ENCODE results near the gene CAT. TPM values are rescaled to one million over a fixed set of nuclear protein-coding genes. Genes with fewer than 3 reads are reported as not detected.
A peak's percentile ranks its signal among the peaks of the same experiment; 100 is the strongest.

Gene CAT
- polyA plus RNA-seq, 3 donors, result 153 to 208 (median 174) TPM

DNA sequence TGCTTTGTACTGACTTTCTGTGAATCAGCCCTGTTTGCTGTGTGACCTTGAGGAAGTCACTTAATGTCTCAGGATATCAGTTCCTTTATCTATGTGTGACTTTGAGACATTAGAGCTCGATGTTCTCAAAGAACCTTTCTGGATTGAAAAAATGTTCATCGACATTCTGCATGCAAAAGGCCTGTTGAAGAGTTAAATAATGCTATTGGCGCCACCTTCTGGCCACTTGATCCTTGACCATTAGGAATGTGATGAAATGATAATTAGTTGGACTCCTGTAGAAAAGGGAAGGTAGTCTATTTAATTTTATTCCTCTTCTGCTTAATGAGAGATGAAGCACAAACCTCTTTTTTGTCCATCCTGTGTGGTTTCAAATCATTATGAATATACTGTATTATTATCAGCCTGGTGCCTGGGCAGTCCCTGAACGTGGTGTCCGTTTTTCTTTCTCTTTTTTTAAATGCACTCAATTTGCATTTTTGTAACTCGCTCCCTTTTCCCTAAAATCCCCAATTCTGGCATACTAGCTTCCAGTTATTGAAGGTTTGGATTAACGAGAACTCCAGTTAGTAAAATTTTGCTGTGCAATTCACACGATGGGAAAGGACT lies 54.2 kb downstream of the CAT start:
- peak; percentile 73 for DNase-seq

DNA sequence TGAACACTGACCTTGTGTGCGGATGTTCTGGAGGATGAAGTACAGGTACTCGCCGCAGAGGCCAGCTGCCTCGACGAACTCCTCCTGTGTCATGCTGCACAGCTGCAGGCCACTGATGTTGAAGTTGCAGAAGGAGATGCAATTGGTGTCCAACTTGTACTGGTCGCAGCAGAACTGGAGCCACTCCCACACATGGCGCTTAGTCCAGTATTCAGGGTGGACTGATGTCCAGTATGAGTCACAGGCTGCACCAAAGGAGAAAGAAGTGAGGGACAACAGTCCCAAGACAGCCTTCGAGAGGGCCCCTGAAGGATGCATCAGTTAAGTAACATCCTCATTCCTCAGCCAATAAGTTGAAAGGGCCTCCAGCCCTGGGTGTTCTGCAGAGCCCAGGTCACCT lies 54.7 kb downstream of the CAT start:
- DNase-seq, result no peak

DNA sequence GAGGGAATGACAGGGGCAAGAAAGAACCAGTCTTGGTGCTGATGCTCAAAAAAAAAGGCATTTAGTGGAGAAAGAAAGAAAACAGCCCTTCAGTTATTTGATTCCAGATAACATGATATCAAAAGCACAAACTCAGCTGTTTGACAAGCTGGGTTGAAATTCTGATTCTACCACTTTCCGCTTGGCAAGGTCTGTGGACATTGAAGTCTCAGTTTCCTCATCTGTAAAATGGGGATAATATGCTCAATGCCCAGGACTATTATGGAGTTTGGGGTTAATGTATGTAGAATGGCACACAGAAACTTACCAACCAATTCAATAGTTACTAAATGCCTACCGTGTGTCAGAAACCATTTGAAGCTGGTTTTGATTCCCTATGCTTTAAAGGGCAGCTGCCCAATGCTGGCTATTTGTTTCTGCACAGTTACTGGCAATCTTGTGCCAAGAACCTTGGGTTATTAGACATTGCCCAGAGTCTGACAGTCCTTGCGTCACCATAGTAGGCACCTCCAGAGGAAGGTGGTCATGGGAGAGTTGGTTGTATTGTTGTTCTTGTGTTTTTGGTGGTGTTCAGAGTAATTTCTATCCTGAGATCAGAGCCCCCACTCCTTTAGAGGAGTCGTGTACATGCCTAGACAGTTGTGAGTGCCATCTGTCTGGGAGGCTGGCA lies 55.3 kb downstream of the CAT start:
- DNase-seq, result no peak

DNA sequence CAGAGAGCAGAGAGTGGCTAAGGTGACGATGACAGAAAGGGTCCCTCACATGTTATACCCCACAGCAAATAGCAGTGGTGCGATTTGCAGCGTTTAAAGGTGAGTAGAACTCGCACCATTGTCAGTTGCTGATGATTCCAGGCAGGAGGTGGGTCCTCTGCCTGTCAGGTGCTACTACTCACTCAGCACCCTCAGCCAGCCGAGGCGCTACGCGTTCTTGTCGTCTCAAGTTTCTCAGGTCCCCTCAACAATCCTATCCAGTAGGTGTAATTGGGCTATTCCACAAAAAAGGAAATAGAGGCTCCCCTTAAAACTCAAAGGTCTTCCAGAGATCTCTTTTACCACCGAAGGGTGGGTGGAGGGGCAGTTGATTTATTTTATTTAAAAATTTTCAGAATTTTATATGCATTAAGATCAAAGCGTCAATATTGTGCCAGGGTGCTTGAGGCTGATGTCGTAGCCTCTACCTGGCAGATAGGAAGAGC lies 56.5 kb downstream of the CAT start:
- DNase-seq, result no peak

DNA sequence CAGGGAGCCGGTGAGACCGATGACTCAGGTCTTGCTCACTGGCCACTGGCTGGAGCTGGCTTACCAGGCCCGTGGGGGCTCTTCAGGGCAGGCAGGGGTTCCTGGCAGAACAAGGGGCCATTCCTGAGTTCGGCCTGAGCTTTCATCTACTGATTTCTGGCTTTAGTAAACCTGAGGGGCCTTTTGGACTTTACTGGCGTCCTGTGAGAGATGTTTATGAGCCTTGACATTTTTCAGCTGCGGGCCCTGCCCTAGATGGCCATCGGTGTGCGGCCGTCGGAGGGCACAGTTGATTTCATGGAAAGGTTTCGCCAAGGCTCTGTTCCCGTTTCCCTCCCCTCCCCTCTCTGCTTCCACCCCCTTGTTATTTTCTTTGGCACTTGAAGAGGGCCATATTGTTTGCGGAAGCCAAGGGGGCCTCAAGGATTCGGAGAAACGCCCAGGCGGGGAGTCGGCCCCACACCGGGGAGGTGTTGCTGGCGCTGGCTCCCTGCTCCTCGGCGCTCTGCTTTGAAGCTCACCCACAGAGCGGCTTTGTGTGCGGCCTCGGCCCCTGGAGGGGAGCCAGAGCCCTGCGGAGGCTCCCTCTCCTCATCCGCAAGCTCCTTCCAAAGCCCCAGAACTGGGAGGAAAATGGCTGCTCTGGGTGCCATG lies 57.1 kb downstream of the CAT start:
- DNase-seq, result no peak

DNA sequence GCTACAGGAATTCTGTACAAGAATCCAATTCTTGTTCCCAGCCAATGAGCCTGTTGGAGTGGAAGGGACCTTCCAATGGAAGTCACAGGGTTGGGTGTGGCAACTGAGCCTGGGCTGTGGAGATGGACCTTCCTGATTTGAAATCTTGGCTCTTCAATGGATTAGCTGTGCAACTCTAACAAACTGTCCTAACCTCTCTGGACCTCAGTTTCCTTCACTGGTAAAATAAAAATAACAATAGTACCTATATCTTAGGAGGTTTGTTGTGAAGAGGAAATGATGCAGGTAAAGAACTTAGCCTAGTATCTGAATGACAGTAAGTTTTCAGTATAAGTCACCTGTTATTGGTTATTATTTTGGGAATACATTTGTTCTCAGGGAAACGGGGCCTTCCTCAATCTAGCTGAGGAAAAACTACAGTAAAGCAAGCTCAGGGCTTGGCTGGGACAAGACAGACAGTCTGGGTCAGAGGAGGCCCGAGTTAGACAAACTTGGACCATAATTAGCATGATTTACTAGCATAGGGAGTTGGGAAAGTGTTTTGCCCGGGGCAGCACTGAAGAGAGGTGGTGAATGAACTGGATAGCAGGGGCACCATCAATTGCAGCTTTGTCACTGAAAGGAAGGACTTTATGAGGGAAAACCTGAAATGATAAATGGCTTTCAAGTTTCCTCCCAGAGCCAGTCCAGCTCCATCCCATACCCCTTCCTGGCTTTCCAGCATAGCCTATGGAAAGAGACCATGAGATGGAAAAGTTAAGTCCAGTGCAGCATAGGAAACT lies 61.2 kb downstream of the CAT start:
- DNase-seq, result peak; percentile 49

DNA sequence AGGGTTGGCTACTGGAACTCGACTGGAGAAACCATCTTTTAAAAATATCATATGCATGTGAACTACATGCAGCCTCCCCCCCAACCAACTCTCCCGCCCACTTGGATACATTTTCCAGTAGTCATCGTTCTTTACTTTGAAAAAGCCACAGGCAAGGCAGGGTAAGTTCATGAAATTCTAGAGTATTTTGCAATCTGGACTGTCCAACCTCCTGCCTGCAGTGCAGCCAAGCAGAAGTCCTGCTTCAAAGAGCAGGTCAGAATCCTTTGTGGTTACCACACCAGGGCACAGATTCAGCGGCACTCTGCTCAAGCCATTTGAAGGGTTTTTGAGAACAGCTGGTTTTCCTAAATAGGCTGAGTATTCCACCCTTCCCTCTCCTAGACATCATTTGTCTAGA lies 62.8 kb downstream of the CAT start:
- DNase-seq, result no peak

DNA sequence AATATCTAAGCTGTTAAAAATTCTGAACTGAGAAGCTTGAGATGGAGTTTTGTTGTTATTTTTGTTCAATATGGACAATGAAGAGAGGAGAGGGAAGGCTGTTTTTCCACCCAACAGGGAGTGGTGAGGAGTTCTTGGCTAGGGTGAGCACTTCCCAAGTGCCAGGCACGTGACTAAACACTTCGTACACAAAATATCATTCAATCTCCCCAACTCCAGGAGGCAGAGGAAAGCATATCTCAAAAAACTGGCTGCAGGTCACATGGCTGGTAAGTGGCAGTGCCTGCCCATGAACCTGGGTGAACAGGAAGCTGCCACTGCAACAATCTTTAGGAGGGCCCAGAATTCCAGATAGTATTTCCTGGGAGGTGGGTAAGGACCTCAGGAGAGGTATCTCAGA lies 63.2 kb downstream of the CAT start:
- DNase-seq, result no peak

DNA sequence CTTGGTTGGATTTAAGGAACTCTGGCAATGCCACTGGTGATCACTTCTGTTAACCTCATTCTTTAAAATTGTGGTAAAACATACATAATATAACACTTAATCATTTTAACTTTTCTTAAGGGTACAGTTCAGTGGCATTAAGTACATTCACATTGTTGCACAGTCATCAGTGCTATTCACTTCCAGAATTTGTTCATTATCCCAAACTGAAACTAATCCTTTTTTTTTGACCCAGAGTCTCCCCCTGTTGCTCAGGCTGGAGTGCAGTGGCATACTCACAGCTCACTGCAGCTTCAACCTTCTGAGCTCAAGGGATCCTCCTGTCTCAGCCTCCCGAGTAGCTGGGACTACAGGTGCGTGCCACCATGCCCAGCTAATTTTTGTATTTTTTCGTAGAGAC lies 64.2 kb downstream of the CAT start:
- DNase-seq, result no peak

DNA sequence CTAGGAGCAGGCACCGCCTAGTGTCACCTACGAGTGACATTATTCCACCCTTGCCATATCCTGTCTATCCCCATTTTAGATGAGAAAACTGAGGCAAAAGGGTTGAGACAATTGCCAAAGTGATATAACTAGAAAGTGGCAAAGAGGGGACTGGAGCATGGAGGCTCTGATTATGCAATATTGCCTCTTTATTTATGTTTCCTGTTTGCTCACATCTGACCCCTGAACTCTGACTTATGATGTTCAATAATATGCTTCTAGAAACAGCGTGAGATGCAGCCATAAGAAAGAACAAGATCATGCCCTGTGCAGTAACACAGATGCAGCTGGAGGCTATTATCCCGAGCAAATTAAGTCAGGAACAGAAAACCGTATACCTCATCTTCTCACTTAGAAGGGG lies 67.1 kb downstream of the CAT start:
- DNase-seq, result no peak

DNA sequence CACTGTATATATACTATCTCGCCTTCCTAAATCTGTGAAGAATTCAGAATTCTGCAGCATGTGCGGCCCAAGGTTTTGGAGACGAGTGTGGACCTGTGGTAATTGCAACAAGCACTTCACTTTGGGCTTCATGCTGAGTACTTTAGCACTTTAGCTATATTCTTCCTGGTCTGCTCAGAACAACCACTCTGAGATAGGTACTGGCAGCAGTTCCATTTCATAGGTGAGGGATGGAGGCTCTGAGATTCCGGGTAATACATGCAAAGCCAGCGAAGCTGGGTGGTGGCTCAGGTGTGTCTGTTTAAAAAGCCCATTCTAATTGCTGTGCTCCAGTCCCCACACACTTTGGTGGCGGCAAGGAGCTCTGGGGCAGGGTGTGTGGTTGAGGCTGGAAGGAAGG lies 68.4 kb downstream of the CAT start:
- DNase-seq, result no peak

DNA sequence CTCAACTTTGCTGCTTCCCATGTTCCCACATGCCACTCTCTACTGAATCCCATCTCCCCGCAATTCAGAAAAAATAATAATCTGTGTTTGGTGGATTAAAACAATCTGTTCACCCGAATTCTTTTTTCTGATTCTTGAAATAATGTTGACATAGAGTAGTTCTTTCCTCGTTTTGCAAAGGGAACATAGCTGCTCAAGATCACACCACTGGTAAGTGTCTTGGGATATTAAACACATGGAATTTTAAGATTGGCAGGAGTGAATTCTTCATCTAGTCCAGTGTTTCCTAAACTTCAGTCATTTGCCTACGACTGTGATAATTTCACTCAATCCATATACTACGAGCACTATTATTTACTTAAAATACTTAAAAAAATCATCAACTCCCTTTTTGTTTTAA lies 68.9 kb downstream of the CAT start:
- DNase-seq, result no peak

DNA sequence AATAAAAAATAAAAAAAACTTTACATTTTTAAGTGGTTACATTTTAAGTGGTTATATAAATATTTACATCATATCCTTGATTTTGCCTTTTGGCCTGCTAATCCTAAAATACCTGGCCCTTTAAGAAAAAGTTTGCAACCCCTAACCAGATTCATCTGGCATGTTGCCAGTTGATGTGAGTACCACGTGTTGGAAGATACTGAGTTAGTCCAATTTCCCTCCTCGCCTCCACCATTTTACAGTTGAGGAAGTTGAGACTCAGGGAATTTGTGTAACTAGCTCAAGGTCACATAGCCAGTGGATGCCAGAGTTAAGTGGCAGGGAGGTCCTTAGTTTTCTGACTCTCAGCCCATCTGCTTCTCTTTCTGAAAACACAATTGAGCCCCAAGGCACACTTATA lies 69.8 kb downstream of the CAT start:
- no peak for DNase-seq

DNA sequence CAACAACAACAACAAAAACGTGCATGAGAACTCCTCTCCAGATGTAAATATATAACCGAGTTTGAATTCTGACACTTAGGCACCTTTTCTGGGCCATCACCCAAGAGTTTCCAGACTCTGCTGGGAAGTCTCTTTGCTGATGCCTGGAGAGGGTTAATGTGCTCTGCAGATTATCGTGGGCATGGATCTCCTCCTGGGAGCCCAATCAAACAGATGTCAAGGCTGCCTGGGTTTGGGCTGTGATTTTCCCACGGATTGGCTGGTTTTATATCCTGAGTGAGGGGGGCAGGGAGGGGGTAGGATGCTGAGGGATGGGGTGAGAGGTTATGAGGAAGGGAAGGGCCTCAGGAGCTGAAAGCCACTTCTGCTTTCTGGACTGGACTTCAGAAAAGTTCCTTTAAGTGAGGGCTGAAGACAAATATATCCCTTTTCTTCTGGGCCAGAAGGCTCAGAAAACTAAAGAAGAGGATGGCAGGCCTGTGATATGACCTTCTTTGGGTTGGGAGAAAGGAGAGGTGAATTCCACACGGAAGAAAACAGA lies 70.7 kb downstream of the CAT start:
- no peak for DNase-seq

DNA sequence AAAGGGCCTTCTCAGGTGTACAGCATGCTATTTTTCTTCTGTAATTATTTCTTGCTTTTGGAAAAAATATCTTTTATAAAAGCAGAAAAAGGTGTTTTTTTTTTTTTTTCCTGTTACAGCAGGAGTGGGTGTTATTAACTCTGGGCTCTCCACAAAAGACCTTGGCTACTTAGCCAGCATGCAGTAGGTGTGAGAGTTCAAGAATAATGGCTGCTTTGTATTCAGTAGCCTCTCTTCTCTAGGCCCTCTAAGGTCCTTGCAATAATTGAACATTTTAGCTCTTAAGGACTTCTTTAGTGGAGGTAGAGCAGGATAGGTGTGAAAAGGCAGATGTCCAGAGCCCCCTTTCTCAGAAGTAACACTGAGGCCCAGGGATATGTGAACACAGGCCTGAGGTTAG lies 71.5 kb downstream of the CAT start:
- no peak for DNase-seq

DNA sequence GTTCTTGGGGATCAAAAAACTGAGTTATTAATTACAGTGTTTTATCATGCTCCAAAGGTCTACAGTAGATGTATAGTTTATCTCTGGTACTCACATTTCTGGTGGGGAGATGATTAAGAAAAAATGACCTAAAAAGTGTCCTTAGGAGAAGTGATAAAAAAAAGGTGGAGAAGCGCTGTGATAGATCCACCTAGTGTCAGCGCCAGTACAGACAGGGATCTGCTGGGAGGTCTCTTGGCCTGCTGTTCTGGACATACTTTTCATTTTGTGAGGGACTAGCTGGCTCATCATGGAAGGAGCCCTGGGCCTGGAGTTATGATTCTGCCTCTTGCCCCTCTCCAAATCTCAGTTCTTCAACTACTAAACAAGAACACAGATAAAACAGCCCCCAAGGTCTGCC lies 71.9 kb downstream of the CAT start:
- DNase-seq, result no peak

DNA sequence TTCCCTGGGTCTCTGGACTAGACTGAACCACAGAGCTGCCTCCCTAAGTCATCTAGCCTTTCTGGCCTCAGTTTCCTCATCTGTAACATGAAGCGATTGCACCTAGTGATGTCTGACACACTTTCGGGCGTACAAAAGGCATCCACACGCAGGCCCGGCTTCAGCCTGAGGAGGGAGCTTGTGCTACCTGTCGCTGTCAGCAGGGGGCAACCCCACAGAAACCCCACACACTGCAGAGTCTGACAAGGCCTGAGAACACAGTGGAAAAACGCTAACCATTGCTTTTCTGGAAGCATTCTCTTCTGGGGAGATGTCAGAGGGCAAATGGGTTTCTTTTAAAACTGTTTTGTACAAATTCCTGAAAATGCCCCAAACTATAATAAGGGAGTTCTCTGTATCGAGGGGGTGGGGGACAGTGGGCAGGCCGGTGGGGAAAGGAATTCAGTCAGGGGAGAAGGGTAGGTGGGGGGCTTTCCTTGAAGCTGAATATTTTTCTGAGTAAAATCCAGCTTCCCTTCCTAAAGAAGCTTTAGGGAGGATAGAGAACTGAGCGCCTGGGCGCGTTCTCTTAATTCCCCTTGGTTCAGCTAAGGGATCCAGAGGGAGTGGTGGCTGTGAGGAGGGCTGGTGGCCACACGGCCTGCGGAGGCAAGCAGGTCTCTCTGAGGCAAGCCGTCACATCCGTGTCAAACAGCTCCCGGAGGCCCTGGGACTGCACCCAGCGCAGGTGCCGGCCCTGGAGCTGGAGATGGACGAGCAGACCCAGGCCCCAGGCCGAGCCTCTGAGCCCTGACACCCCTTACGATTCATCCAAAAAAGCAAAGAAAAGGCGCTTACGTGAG lies 74.3 kb downstream of the CAT start:
- DNase-seq, result peak; percentile 28

DNA sequence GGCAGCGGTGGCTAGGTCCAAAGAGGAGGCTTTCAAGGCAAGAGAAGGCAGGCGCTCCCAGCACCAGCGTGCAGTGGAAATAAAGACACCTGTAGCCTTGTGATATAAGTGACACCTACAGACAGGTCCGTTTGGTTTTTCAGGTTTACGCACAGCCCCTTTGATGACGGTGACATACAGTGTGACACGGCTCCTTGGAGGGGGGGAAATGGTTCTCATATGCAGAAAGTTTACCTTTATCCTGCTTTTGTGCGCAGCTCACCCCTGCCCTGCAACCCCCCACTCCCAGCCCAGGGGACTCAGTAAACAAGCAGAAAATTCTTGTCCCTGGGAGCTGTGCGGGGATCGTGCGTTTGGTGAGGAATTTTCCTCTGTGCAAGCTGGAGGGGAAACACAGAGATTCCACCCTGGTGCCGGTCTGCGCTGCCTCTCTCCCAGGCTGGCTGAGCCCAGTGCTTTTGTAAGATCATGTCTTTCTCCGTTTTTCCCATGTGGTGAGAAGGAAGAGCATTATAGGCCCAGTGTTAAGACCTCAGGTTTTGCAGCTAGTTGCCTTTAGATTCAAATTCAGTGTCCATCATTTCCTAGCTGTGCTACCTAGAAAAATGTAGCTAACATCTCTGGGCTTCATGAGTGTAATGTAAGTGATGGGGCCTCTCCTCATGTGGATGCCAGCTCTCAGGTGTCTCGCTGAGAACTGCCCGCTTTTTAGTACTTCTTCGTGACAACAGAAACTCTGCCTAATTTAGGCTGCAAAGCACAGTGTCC lies 75.1 kb downstream of the CAT start, which contains the start of gene ELF5:
Gene ELF5, minus strand, starts transcription at position 113 of the 768 bp plus-strand sequence. CDS start 8,045 bp downstream, outside the sequence.
- DNase-seq, result peak; percentile 17

DNA sequence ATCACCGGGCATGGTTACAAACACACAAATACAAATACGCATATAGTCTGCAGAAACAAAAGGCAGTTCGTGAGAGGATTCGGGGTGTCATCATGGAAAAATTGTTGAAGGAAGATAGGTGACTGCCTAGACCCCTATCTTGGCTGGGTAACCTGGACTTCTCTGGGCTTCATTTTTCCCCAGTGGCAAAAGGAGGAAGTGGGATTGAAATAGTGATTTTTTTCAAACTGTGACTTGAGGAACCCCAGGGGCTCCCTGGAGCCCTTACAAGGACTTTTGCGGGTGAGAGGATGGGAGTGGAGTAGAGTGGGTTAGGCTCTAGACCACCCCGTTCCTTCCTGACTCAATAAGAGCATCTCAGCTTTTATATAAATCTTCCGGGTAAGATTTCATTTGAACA lies 75.9 kb downstream of the CAT start:
- no peak for DNase-seq

DNA sequence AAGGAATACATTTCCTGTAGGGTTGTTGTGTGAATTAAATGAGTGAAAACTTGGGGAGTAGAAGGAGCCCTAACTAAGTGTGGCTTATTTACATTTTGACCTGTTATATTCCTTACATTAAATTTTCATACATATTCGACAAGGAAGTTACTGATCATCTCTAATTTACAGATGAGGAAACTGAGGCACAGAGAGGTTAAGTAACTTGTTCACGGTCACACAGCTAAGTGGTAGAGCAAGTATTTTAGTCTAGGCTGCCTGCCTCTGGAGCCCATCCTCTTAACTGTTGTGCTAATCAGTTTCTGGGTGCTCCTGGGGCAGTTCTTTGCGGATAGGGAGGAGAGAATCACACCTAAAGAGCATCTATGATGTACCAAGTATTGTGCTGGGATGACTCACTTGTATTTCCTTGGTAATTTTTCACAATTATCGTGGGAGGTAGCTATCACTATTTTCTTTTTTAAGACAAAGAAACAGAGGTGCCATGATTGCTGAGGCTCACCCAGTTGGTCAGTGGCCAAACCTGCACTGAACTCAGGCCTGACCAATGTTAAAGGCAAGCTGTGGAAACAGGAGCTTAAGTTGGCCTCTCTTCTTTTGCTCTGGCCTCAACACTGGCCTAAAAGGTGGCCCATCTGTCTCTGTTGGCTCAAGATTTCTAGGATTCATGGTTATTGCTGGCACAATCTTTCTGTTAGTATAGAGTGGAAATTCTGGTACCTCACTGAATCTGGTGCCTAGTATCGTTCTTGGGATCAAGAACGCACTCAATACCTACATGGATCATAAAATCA lies 77.7 kb downstream of the CAT start:
- no peak for DNase-seq
